Endothelial cell of umbilical vein (primary cell): ENCODE data around the gene GSE1. TPM values are rescaled to one million over a fixed set of nuclear protein-coding genes. Genes with fewer than 3 reads are reported as not detected.

ENCODE experiments used
- BruUV-seq: library from RNA; stranded (reverse); fragments of 400-500 nt; replicated peaks from 2 replicates; lab custom pipeline; 2021; lab: Mats Ljungman, UMichigan
- CTCF ChIA-PET: fragments of 300-600, 350-600 bp; sonication (Branson Sonifier 250); formaldehyde crosslinking; loops from one replicate; lab custom pipeline; 2021; ENCODE audit warnings: antibody characterized with exemption, inconsistent platforms; lab: Charles Lee
- POLR2A ChIA-PET: fragments of 300-600, 350-600 bp; sonication (Branson Sonifier 250); formaldehyde crosslinking; loops from one replicate; lab custom pipeline; 2021; ENCODE audit warnings: antibody characterized with exemption, inconsistent platforms; lab: Charles Lee
- DNase-seq: peaks from one replicate; pipeline ENCODE4 v3.0.0-alpha.2; 2011; ENCODE audit warnings: low read depth, low spot score
- FAIRE-seq: peaks from 2 replicates; lab custom pipeline; 2011; peaks lifted over from hg19 to GRCh38; lab: Jason Lieb, UNC
- H2AFZ ChIP-seq: 2 replicates; pipeline ENCODE4 v1.6.0; 2012; ENCODE audit warnings: low read depth, low read length, control low read depth, inconsistent platforms
- H3K27ac ChIP-seq: 2 replicates; pipeline ENCODE4 v1.5.1; 2011; ENCODE audit warnings: low read depth, mild to moderate bottlenecking, control low read depth, low read length, moderate library complexity; ENCODE audit not compliant: insufficient read depth
- H3K27me3 ChIP-seq, 2 experiments: 2 replicates each; pipeline versions ENCODE4 v1.6.0 to v1.6.1; 2011; ENCODE audit warnings: low read length in 2 of 2, mixed read lengths in 1 of 2; ENCODE audit not compliant: control insufficient read depth in 2 of 2, insufficient read depth in 2 of 2
- H3K36me3 ChIP-seq, 2 experiments: 2 replicates in 1 of 2; 3 replicates in 1 of 2; pipeline ENCODE4 v1.5.1; 2011; ENCODE audit warnings: low read length in 2 of 2, mild to moderate bottlenecking in 1 of 2, moderate library complexity in 1 of 2; ENCODE audit not compliant: control insufficient read depth in 2 of 2, insufficient read depth in 2 of 2; ENCODE audit errors: extremely low read depth in 1 of 2
- H3K4me1 ChIP-seq: 3 replicates; pipeline ENCODE4 v1.5.1; 2011; ENCODE audit warnings: mild to moderate bottlenecking, low read length; ENCODE audit not compliant: control insufficient read depth, insufficient read depth; ENCODE audit errors: extremely low read depth
- H3K4me2 ChIP-seq: 2 replicates; pipeline ENCODE4 v1.6.1; 2011; ENCODE audit warnings: low read length, control low read depth, mixed read lengths; ENCODE audit not compliant: insufficient read depth
- H3K4me3 ChIP-seq, 3 experiments: fragments of 200-600 bp in 1 of 3; sonication (generic), shearing (Covaris generic) in 1 of 3; replicated peaks in 1 of 3; 2 replicates each; pipeline ENCODE4 v1.5.1; 2011 to 2016; ENCODE audit warnings: control low read depth in 3 of 3, low read length in 3 of 3, mild to moderate bottlenecking in 2 of 3, inconsistent platforms in 1 of 3, low read depth in 1 of 3, moderate library complexity in 1 of 3; ENCODE audit not compliant: insufficient read depth in 1 of 3
- H3K79me2 ChIP-seq: 2 replicates; pipeline ENCODE4 v1.6.0; 2012; ENCODE audit warnings: low read length, inconsistent platforms; ENCODE audit not compliant: control insufficient read depth, insufficient read depth
- H3K9ac ChIP-seq: replicated peaks from 2 replicates; pipeline ENCODE3; 2011; ENCODE audit warnings: low read length, control low read depth; ENCODE audit not compliant: insufficient read depth; ENCODE audit errors: extremely low read depth
- H3K9me1 ChIP-seq: replicated peaks from 3 replicates; pipeline ENCODE4 v1.6.0; 2011; ENCODE audit warnings: mild to moderate bottlenecking, low read length; ENCODE audit not compliant: control insufficient read depth, insufficient read depth; ENCODE audit errors: extremely low read depth
- H3K9me3 ChIP-seq: replicated peaks from 2 replicates; pipeline ENCODE4 v1.5.1; 2012; ENCODE audit warnings: low read length, inconsistent platforms; ENCODE audit not compliant: control insufficient read depth, insufficient read depth
- H4K20me1 ChIP-seq: replicated peaks from 2 replicates; pipeline ENCODE3; 2011; ENCODE audit warnings: mild to moderate bottlenecking, low read length; ENCODE audit not compliant: control insufficient read depth, insufficient read depth; ENCODE audit errors: extremely low read depth
- EZH2 ChIP-seq: IDR thresholded peaks from 2 replicates; pipeline ENCODE4 v1.6.1; 2012; ENCODE audit warnings: borderline replicate concordance, low read depth, mild to moderate bottlenecking, moderate library complexity, low read length, inconsistent platforms; ENCODE audit not compliant: severe bottlenecking
- FOS ChIP-seq: IDR thresholded peaks from 2 replicates; pipeline ENCODE4 v1.6.1; 2011; ENCODE audit warnings: mild to moderate bottlenecking, low read length, moderate library complexity, borderline replicate concordance; ENCODE audit not compliant: insufficient read depth
- GATA2 ChIP-seq: IDR thresholded peaks from 2 replicates; pipeline ENCODE4 v1.7.0; 2011; ENCODE audit warnings: low read depth, mild to moderate bottlenecking, moderate library complexity, mixed read lengths, low read length; ENCODE audit not compliant: insufficient read length, insufficient read depth
- JUN ChIP-seq: IDR thresholded peaks from 2 replicates; pipeline ENCODE4 v1.6.1; 2011; ENCODE audit warnings: borderline replicate concordance, low read depth; ENCODE audit not compliant: insufficient read length, insufficient read depth
- MAX ChIP-seq: IDR thresholded peaks from 2 replicates; pipeline ENCODE4 v1.6.1; 2011; ENCODE audit not compliant: insufficient read depth, insufficient read length
- MYC ChIP-seq: IDR thresholded peaks from one replicate; pipeline ENCODE4 v1.6.1; 2011; ENCODE audit warnings: mild to moderate bottlenecking, low read depth, low read length
- POLR2A ChIP-seq: IDR thresholded peaks from 2 replicates; pipeline ENCODE4 v1.6.1; 2012; ENCODE audit warnings: low read depth, mild to moderate bottlenecking, control low read depth, low read length
- POLR2AphosphoS5 ChIP-seq: IDR thresholded peaks from 2 replicates; pipeline ENCODE4 v1.6.1; 2012; ENCODE audit warnings: low read depth, mild to moderate bottlenecking, control low read depth, low read length, moderate library complexity; ENCODE audit not compliant: insufficient read depth
- dilution Hi-C: fragments of 300-500 bp; cut with MboI; formaldehyde crosslinking; loops from one replicate; pipeline ENCODE4 v1.15.0; 2019; ENCODE audit warnings: low sequenced_read_pairs; ENCODE audit not compliant: extremely low pct_ligation_motif_present
- intact Hi-C: fragments of 100-400 bp; cut with micrococcal nuclease; formaldehyde crosslinking; loops from one replicate; pipeline ENCODE4 v1.10.0; 2022
- polyA plus RNA-seq, 4 experiments: library from polyadenylated mRNA; depleted of rRNA in 3 of 4; stranded (reverse) in 3 of 4; unstranded in 1 of 4; fragments of >200 nt; gene quantifications; 2 replicates each; pipeline versions ENCODE4 v1.2.1 to v1.2.3, GENCODE V29; 2011 to 2012; ENCODE audit warnings: missing spikeins in 1 of 4
- total RNA-seq: library from RNA; stranded (reverse); gene quantifications from 2 replicates; pipeline ENCODE4 v1.2.3, GENCODE V29; 2021
- TF ChIP-seq, protein P1 (sequence below), 2 donors: IDR thresholded peaks; 1 replicate in 1 of 2; 2 replicates in 1 of 2; pipeline ENCODE4 v1.5.1; 2011; ENCODE audit warnings: low read length in 2 of 2, mild to moderate bottlenecking in 2 of 2, moderate library complexity in 2 of 2, control low read depth in 1 of 2, inconsistent platforms in 1 of 2, low read depth in 1 of 2; ENCODE audit not compliant: insufficient read depth in 1 of 2; ENCODE audit errors: extremely low read depth in 1 of 2

The GSE1 gene
- total and polyA plus RNA-seq, 2 donors (not counting 3 experiments of a cell fraction or from before 2014, with no cell fraction given), result 4.2 to 18.3 TPM

- dilution Hi-C loops (no loop called here), intact Hi-C loops (no loop called here)
- H3K4me3 ChIP-seq, result no peak overlapping the region
- H3K27me3 ChIP-seq, result no peaks in the 10 kb centered on the region
- no peaks in the 10 kb centered on the region for H3K79me2 ChIP-seq
- no peaks in the 10 kb centered on the region for H3K9me1 ChIP-seq
- FAIRE-seq (no peak), DNase-seq (no peak)
- H4K20me1 ChIP-seq, result no peaks in the 10 kb centered on the region
- no peak for TF ChIP-seq MYC
- TF ChIP-seq FOS, result no peak
- TF ChIP-seq POLR2AphosphoS5, result no peak
- TF ChIP-seq, protein P1, sequence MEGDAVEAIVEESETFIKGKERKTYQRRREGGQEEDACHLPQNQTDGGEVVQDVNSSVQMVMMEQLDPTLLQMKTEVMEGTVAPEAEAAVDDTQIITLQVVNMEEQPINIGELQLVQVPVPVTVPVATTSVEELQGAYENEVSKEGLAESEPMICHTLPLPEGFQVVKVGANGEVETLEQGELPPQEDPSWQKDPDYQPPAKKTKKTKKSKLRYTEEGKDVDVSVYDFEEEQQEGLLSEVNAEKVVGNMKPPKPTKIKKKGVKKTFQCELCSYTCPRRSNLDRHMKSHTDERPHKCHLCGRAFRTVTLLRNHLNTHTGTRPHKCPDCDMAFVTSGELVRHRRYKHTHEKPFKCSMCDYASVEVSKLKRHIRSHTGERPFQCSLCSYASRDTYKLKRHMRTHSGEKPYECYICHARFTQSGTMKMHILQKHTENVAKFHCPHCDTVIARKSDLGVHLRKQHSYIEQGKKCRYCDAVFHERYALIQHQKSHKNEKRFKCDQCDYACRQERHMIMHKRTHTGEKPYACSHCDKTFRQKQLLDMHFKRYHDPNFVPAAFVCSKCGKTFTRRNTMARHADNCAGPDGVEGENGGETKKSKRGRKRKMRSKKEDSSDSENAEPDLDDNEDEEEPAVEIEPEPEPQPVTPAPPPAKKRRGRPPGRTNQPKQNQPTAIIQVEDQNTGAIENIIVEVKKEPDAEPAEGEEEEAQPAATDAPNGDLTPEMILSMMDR (IDR thresholded peaks at IDR 0.05; ENCODE audit: extremely low read depth in 1 of 2, insufficient read depth in 1 of 2, low read depth in 1 of 2, low read length in 2 of 2), result no peak
- no peak for TF ChIP-seq POLR2A
- no peak for TF ChIP-seq JUN
- no peak for TF ChIP-seq MAX
- TF ChIP-seq GATA2, result no peak
- no peak for TF ChIP-seq EZH2
- no peak overlapping the region for H3K27ac ChIP-seq
- no peaks in the 10 kb centered on the region for H3K4me1 ChIP-seq
- ChIA-PET CTCF (interaction anchor here (8.1 kb wide), 1 partner anchor 37 kb away, joined by 73 read pairs; no protein-coding TSS in a partner anchor), POLR2A (no interaction called here)
- H2AFZ ChIP-seq, result no peak overlapping the region
- no peak overlapping the region for H3K4me2 ChIP-seq
- no peaks in the 10 kb centered on the region for H3K9me3 ChIP-seq
- no TSS peak for BruUV-seq
- peaks cover 0 to 3% of the 10 kb centered on the region in 2 experiments for H3K36me3 ChIP-seq
- H3K9ac ChIP-seq, result no peak overlapping the region
Measured at GRCh38 chr16:85679870-85680269, 66.7 kb downstream of the GSE1 start.
